ENCODE data around the gene ZKSCAN8.

ZKSCAN8 gene

GRCh38 chr6:28152531-28152930, 10.8 kb downstream of the ZKSCAN8 start:
- Histone ChIP-seq H3K27me3 (ENCODE audit: control insufficient read depth, low read length) (no peaks in the 10 kb centered on the region), H3K4me3 (ENCODE audit: low read length) (no peak overlapping the region), H3K79me2 (ENCODE audit: control insufficient read depth, low read length) (0 out of 2 replicates have a peak, but pooled peaks cover 2% of the 10 kb centered on the region), H3F3A (ENCODE audit: control insufficient read depth, insufficient read depth) (no peaks in the 10 kb centered on the region), H3K4me1 (ENCODE audit: control insufficient read depth, low read length) (no peaks in the 10 kb centered on the region), H3K36me3 (ENCODE audit: control insufficient read depth, low read length) (peaks cover 97% of the 10 kb centered on the region), H3K27ac (ENCODE audit: low read depth, low read length) (no peak overlapping the region), H3K9me2 (replicated peaks; ENCODE audit: control insufficient read depth, low read length) (no peaks in the 10 kb centered on the region), H4K20me1 (ENCODE audit: control insufficient read depth, insufficient read depth, low read depth, low read length) (no peaks in the 10 kb centered on the region), H3K4me2 (ENCODE audit: low read length) (no peak overlapping the region), H3K9me3 (ENCODE audit: control insufficient read depth, insufficient read depth, low read length) (peaks cover 17% of the 10 kb centered on the region)
- TF ChIP-seq, protein P1, sequence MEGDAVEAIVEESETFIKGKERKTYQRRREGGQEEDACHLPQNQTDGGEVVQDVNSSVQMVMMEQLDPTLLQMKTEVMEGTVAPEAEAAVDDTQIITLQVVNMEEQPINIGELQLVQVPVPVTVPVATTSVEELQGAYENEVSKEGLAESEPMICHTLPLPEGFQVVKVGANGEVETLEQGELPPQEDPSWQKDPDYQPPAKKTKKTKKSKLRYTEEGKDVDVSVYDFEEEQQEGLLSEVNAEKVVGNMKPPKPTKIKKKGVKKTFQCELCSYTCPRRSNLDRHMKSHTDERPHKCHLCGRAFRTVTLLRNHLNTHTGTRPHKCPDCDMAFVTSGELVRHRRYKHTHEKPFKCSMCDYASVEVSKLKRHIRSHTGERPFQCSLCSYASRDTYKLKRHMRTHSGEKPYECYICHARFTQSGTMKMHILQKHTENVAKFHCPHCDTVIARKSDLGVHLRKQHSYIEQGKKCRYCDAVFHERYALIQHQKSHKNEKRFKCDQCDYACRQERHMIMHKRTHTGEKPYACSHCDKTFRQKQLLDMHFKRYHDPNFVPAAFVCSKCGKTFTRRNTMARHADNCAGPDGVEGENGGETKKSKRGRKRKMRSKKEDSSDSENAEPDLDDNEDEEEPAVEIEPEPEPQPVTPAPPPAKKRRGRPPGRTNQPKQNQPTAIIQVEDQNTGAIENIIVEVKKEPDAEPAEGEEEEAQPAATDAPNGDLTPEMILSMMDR (IDR thresholded peaks at IDR 0.05; ENCODE audit: low read depth, low read length, poor library complexity, severe bottlenecking), result no peak
- no peak for TF ChIP-seq EZH2phosphoT487 (IDR thresholded peaks at IDR 0.05; ENCODE audit: borderline replicate concordance, low read length)

DNA sequence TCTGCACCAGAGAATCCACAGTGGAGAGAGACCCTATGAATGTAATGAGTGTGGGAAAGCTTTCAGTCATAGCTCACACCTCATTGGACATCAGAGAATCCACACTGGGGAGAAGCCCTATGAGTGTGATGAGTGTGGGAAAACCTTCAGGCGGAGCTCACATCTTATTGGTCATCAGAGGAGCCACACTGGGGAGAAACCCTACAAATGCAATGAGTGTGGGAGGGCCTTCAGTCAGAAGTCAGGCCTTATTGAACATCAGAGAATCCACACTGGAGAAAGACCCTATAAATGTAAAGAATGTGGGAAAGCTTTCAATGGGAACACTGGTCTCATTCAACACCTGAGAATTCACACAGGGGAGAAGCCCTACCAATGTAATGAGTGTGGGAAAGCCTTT, 11.9 kb downstream of the ZKSCAN8 start:
- no peaks in the 10 kb centered on the region for H4K20me1 ChIP-seq (ENCODE audit: control insufficient read depth, insufficient read depth, low read depth, low read length)
- H3K79me2 ChIP-seq (ENCODE audit: control insufficient read depth, low read length), result 0 out of 2 replicates have a peak, but pooled peaks cover 2% of the 10 kb centered on the region
- H3K36me3 ChIP-seq (ENCODE audit: control insufficient read depth, low read length), result peaks cover 91% of the 10 kb centered on the region
- H3K4me3 ChIP-seq (ENCODE audit: low read length), result no peak overlapping the region
- no peaks in the 10 kb centered on the region for H3F3A ChIP-seq (ENCODE audit: control insufficient read depth, insufficient read depth)
- H3K27ac ChIP-seq (ENCODE audit: low read depth, low read length), result no peak overlapping the region
- TF ChIP-seq, protein P1 (IDR thresholded peaks at IDR 0.05; ENCODE audit: low read depth, low read length, poor library complexity, severe bottlenecking), result no peak
- no peak for TF ChIP-seq EZH2phosphoT487 (IDR thresholded peaks at IDR 0.05; ENCODE audit: borderline replicate concordance, low read length)
- no peaks in the 10 kb centered on the region for H3K4me1 ChIP-seq (ENCODE audit: control insufficient read depth, low read length)
- H3K9me2 ChIP-seq (replicated peaks; ENCODE audit: control insufficient read depth, low read length), result no peaks in the 10 kb centered on the region
- no peaks in the 10 kb centered on the region for H3K27me3 ChIP-seq (ENCODE audit: control insufficient read depth, low read length)
- H3K9me3 ChIP-seq (ENCODE audit: control insufficient read depth, insufficient read depth, low read length), result peaks cover 17% of the 10 kb centered on the region
- H3K4me2 ChIP-seq (ENCODE audit: low read length), result no peak overlapping the region

GRCh38 chr6:28154357-28154756, 12.7 kb downstream of the ZKSCAN8 start:
- no peaks in the 10 kb centered on the region for H3K4me1 ChIP-seq (ENCODE audit: control insufficient read depth, low read length)
- H3K79me2 ChIP-seq (ENCODE audit: control insufficient read depth, low read length), result 0 out of 2 replicates have a peak, but pooled peaks cover under 1% of the 10 kb centered on the region
- H3F3A ChIP-seq (ENCODE audit: control insufficient read depth, insufficient read depth), result no peaks in the 10 kb centered on the region; the same call in 1 of the 2 replicates
- H4K20me1 ChIP-seq (ENCODE audit: control insufficient read depth, insufficient read depth, low read depth, low read length), result no peaks in the 10 kb centered on the region
- no peak overlapping the region for H3K27ac ChIP-seq (ENCODE audit: low read depth, low read length)
- H3K9me2 ChIP-seq (replicated peaks; ENCODE audit: control insufficient read depth, low read length), result no peaks in the 10 kb centered on the region
- TF ChIP-seq, protein P1 (IDR thresholded peaks at IDR 0.05; ENCODE audit: low read depth, low read length, poor library complexity, severe bottlenecking), result no peak
- no peak for TF ChIP-seq EZH2phosphoT487 (IDR thresholded peaks at IDR 0.05; ENCODE audit: borderline replicate concordance, low read length)
- no peak overlapping the region for H3K4me2 ChIP-seq (ENCODE audit: low read length)
- H3K27me3 ChIP-seq (ENCODE audit: control insufficient read depth, low read length), result no peaks in the 10 kb centered on the region
- H3K4me3 ChIP-seq (ENCODE audit: low read length), result no peak overlapping the region
- H3K9me3 ChIP-seq (ENCODE audit: control insufficient read depth, insufficient read depth, low read length), result peaks cover 17% of the 10 kb centered on the region
- H3K36me3 ChIP-seq (ENCODE audit: control insufficient read depth, low read length), result peaks cover 88% of the 10 kb centered on the region

All from DOHH2 (cell line).